ENCODE measurements around the gene EFEMP2.

DNA sequence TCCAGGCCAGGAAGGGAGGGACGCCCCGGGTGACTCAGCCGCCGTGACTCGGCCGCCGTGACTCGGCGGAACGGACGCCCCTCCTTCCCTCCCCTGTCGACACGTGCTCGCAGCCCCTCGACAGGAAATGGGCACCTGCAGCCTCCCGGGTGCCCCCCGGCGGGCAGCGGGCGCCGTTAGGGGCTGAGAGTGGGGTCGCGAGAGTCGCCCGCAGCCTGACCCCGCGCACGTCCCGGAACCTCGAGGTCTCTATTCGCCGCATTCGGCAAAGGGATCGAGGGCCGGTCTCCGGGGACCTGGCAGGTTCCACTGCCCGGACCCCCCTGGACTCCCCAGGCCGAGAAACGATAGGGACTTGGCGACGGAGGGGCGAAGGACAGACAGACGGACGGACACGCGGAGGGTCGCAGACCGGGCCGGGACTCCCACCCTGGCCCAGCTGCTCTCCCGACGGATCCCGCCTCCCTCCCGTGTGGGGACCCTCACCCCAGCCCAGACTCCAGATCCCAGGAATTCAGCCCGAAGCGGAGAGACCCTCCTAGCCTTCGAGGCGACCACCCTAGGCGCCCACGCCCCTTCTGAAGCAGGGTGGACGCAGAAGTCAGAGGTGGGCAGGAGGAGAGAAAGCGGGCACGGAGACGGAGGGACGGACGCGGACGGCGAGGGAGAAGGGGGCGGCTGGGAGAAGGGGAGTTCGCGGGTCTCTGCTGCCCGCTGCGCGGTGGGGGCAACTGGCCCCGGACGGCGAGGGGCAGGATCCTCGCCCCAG lies 26.9 kb upstream of the EFEMP2 start:
- TF ChIP-seq FOXK2 (IDR thresholded peaks at IDR 0.05) (no peak), SP1 (IDR thresholded peaks at IDR 0.05) (no peak), NFRKB (IDR thresholded peaks at IDR 0.05) (no peak), HDGF (IDR thresholded peaks at IDR 0.05; ENCODE audit: borderline replicate concordance) (no peak), FOXA1 (IDR thresholded peaks at IDR 0.05) (no peak), FOXM1 (IDR thresholded peaks at IDR 0.05; ENCODE audit: borderline replicate concordance) (no peak), BHLHE40 (IDR thresholded peaks at IDR 0.05; ENCODE audit: borderline replicate concordance) (no peak), ZNF384 (IDR thresholded peaks at IDR 0.05) (no peak), ELF4 (IDR thresholded peaks at IDR 0.05) (no peak), LEF1 (IDR thresholded peaks at IDR 0.05; ENCODE audit: borderline replicate concordance) (no peak)
- TF ChIP-seq, protein P1, sequence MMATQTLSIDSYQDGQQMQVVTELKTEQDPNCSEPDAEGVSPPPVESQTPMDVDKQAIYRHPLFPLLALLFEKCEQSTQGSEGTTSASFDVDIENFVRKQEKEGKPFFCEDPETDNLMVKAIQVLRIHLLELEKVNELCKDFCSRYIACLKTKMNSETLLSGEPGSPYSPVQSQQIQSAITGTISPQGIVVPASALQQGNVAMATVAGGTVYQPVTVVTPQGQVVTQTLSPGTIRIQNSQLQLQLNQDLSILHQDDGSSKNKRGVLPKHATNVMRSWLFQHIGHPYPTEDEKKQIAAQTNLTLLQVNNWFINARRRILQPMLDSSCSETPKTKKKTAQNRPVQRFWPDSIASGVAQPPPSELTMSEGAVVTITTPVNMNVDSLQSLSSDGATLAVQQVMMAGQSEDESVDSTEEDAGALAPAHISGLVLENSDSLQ (IDR thresholded peaks at IDR 0.05), result no peak

Data from HEK293T (cell line).